ENCODE results near the gene ANKRD66.

Gene ANKRD66

GRCh38 chr6:46790355-46790874 is 43.7 kb downstream of the ANKRD66 start:
- no peak for DNase-seq (ENCODE audit: low read depth)

- DNase-seq (ENCODE audit: low read depth) = no peak
Observed at GRCh38 chr6:46792635-46793034, 45.9 kb downstream of the ANKRD66 start.

- no peak for DNase-seq (ENCODE audit: low read depth)
Observed at GRCh38 chr6:46793138-46793537, 46.4 kb downstream of the ANKRD66 start, which contains the start of gene MEP1A. Gene MEP1A (plus strand): TSS chr6:46793389. CDS start chr6:46793399, 10 bp downstream.

GRCh38 chr6:46794068-46794467 is 47.3 kb downstream of the ANKRD66 start:
- no peak for DNase-seq (ENCODE audit: low read depth)

GRCh38 chr6:46795816-46796215 is 49.1 kb downstream of the ANKRD66 start:
- no peak for DNase-seq (ENCODE audit: low read depth)

- DNase-seq (ENCODE audit: low read depth) = no peak
Observed at GRCh38 chr6:46796848-46797580, 50.3 kb downstream of the ANKRD66 start.

- no peak for DNase-seq (ENCODE audit: low read depth)
Observed at GRCh38 chr6:46799657-46800056, 52.9 kb downstream of the ANKRD66 start.

GRCh38 chr6:46808806-46809205 is 62.1 kb downstream of the ANKRD66 start:
- DNase-seq (ENCODE audit: low read depth) = no peak

Data from stimulated activated CD4-positive, alpha-beta T cell treated with anti-CD3 and anti-CD28 coated beads, Interleukin-2, amount 100 ng/mL, for 4 hours (primary cell).